ENCODE results near the gene AGPAT2.

DNA sequence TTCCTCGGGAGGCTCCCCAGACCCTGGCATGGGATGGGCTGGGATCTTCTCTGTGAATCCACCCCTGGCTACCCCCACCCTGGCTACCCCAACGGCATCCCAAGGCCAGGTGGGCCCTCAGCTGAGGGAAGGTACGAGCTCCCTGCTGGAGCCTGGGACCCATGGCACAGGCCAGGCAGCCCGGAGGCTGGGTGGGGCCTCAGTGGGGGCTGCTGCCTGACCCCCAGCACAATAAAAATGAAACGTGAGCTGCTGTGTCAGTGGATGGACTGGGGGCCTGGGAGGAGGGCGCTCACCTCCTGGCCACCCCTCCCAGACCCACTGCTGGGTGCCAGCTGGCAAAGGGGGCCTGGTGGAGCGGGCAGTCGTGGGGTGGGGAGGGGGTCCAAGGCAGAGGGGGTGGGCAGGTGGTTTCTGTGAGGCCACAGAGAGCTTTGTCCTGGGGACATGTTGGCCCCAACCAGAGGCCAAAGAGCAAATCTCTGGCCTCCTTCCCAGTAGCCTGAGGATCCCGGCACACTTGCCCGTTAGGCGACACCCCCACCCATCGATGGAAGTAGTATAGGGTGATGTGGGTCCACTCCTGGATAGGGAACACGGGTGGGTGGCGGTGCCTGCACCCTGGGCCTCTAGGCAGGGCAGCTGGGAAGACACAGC lies 14.7 kb downstream of the AGPAT2 start:
- TF ChIP-seq, protein P1, sequence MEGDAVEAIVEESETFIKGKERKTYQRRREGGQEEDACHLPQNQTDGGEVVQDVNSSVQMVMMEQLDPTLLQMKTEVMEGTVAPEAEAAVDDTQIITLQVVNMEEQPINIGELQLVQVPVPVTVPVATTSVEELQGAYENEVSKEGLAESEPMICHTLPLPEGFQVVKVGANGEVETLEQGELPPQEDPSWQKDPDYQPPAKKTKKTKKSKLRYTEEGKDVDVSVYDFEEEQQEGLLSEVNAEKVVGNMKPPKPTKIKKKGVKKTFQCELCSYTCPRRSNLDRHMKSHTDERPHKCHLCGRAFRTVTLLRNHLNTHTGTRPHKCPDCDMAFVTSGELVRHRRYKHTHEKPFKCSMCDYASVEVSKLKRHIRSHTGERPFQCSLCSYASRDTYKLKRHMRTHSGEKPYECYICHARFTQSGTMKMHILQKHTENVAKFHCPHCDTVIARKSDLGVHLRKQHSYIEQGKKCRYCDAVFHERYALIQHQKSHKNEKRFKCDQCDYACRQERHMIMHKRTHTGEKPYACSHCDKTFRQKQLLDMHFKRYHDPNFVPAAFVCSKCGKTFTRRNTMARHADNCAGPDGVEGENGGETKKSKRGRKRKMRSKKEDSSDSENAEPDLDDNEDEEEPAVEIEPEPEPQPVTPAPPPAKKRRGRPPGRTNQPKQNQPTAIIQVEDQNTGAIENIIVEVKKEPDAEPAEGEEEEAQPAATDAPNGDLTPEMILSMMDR (IDR thresholded peaks at IDR 0.05; ENCODE audit: low read depth, low read length) = no peak
- no peak for TF ChIP-seq EZH2phosphoT487 (IDR thresholded peaks at IDR 0.05; ENCODE audit: low read depth)
